Uterus (tissue), 2 donors: ENCODE data around the gene NIBAN1.

Experiments
- CTCF ChIP-seq, 4 experiments: fragments of 200-600 bp in 2 of 4; fragments of 450-650 bp in 2 of 4; sonication (generic) in 2 of 4; IDR thresholded peaks; one replicate each; pipeline ENCODE4 v1.5.1; 2016 to 2019; ENCODE audit warnings: antibody characterized with exemption in 4 of 4, mild to moderate bottlenecking in 2 of 4, moderate library complexity in 1 of 4
- POLR2A ChIP-seq, 2 donors: fragments of 450-650 bp; IDR thresholded peaks; one replicate each; pipeline ENCODE4 v1.6.1; 2016; ENCODE audit warnings: antibody characterized with exemption in 2 of 2, mild to moderate bottlenecking in 1 of 2, moderate library complexity in 1 of 2

GRCh38 chr1:185017338-185017737 lies 43.0 kb upstream of the NIBAN1 start:
- TF ChIP-seq CTCF (IDR thresholded peaks at IDR 0.05), result no peak
- TF ChIP-seq POLR2A (IDR thresholded peaks at IDR 0.05), result no peak
